ENCODE data around the gene BAHCC1. TPM values are rescaled to one million over a fixed set of nuclear protein-coding genes. Genes with fewer than 3 reads are reported as not detected.

Gene BAHCC1
- total and polyA plus RNA-seq, 9 of the 15 experiments (the other 6 are each of a cell fraction or from before 2014, with no cell fraction given) = 0.14 to 26.9 (median 5.0) TPM

GRCh38 chr17:81394921-81395599 is at the start of gene BAHCC1 (continued):
- TF ChIP-seq ZNF253 (CRISPR knock-in tag; conservative IDR thresholded peaks at IDR 0.05) (no peak), WHSC1 (IDR thresholded peaks at IDR 0.05; ENCODE audit: low read length) (no peak), ZBED1 (IDR thresholded peaks at IDR 0.05) (no peak), ZNF41 (CRISPR knock-in tag; conservative IDR thresholded peaks at IDR 0.05) (no peak), PURB (CRISPR knock-in tag; IDR thresholded peaks at IDR 0.05; ENCODE audit: low read depth) (no peak), CUX1 (CRISPR knock-in tag; IDR thresholded peaks at IDR 0.05) (no peak), FOXA1 (IDR thresholded peaks at IDR 0.05; ENCODE audit: borderline replicate concordance) (no peak), GABPB2 (CRISPR knock-in tag; conservative IDR thresholded peaks at IDR 0.05) (no peak), SAP30 (IDR thresholded peaks at IDR 0.05; ENCODE audit: borderline replicate concordance, insufficient read depth, low read depth, low read length, poor library complexity, severe bottlenecking) (peak; percentile 89), NFRKB (IDR thresholded peaks at IDR 0.05; ENCODE audit: low read depth) (no peak), CTCF (IDR thresholded peaks at IDR 0.05 in 2 of 3, conservative IDR thresholded peaks at IDR 0.05 in 1 of 3; ENCODE audit: insufficient read depth in 2 of 3, low read depth in 1 of 3, low read length in 3 of 3) (no peak), TAF7 (tag; IDR thresholded peaks at IDR 0.05) (no peak), POLR2AphosphoS5 (IDR thresholded peaks at IDR 0.05; ENCODE audit: control insufficient read depth, insufficient read depth, low read depth, low read length) (no peak), PBX2 (CRISPR knock-in tag; IDR thresholded peaks at IDR 0.05; ENCODE audit: low read depth) (peak; percentile 85), PBX2 (tag; conservative IDR thresholded peaks at IDR 0.05; ENCODE audit: low read depth) (peak; percentile 95), CHD4 (IDR thresholded peaks at IDR 0.05; ENCODE audit: insufficient read depth, insufficient replicate concordance, low read depth, low read length, poor library complexity, severe bottlenecking) (no peak), NFXL1 (CRISPR knock-in tag; IDR thresholded peaks at IDR 0.05) (no peak), ZNF140 (CRISPR knock-in tag; IDR thresholded peaks at IDR 0.05) (no peak), ZNF24 (IDR thresholded peaks at IDR 0.05) (no peak), ZNF77 (CRISPR knock-in tag; IDR thresholded peaks at IDR 0.05) (no peak)
